Measurements from ENCODE around the gene ZNF669.
"Not testable (repeated sequence)": the region's sequence is repeated elsewhere in the genome, so short reads cannot be mapped to it uniquely, and the experiment has no call there.

ZNF669 gene

DNA sequence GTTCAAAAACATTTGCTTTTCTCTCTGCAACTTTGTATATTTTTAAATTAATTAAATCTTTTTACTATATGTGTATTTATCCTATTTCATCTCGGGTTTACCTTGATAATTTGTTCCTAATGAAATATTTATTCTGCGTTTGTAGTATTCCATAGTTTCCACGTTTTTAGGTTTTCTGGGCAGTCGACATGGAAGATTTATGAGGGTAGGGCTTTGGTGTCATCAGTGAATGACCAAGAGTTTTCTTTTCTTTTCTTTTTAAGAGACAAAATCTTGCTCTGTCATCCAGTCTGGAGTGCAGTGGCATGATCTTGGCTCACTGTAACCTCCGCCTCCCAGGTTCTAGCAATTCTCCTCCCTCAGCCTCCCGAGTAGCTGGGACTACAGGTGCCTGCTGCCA, 17.2 kb upstream of the ZNF669 start:
- no peak for DNase-seq (ENCODE audit: low read depth)
- TF ChIP-seq, protein P1, sequence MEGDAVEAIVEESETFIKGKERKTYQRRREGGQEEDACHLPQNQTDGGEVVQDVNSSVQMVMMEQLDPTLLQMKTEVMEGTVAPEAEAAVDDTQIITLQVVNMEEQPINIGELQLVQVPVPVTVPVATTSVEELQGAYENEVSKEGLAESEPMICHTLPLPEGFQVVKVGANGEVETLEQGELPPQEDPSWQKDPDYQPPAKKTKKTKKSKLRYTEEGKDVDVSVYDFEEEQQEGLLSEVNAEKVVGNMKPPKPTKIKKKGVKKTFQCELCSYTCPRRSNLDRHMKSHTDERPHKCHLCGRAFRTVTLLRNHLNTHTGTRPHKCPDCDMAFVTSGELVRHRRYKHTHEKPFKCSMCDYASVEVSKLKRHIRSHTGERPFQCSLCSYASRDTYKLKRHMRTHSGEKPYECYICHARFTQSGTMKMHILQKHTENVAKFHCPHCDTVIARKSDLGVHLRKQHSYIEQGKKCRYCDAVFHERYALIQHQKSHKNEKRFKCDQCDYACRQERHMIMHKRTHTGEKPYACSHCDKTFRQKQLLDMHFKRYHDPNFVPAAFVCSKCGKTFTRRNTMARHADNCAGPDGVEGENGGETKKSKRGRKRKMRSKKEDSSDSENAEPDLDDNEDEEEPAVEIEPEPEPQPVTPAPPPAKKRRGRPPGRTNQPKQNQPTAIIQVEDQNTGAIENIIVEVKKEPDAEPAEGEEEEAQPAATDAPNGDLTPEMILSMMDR (IDR thresholded peaks at IDR 0.05; ENCODE audit: control insufficient read depth, insufficient read depth, low read depth, low read length, missing control alignments): no peak
- no peak overlapping the region for H3K4me3 ChIP-seq (ENCODE audit: control insufficient read depth, low read depth, low read length)

- DNase-seq (ENCODE audit: low read depth); H3K4me3 ChIP-seq (ENCODE audit: control insufficient read depth, low read depth, low read length): not testable (repeated sequence)
Measured at GRCh38 chr1:247120408-247120668, 16.2 kb upstream of the ZNF669 start.

GRCh38 chr1:247119600-247120407, 15.6 kb upstream of the ZNF669 start:
- DNase-seq (ENCODE audit: low read depth): no peak
- H3K4me3 ChIP-seq (ENCODE audit: control insufficient read depth, low read depth, low read length): no peak overlapping the region
- TF ChIP-seq, protein P1 (IDR thresholded peaks at IDR 0.05; ENCODE audit: control insufficient read depth, insufficient read depth, low read depth, low read length, missing control alignments): no peak

- no peak overlapping the region for H3K4me3 ChIP-seq (ENCODE audit: control insufficient read depth, low read depth, low read length)
- DNase-seq (ENCODE audit: low read depth): no peak
- TF ChIP-seq, protein P1 (IDR thresholded peaks at IDR 0.05; ENCODE audit: control insufficient read depth, insufficient read depth, low read depth, low read length, missing control alignments): no peak
Measured at GRCh38 chr1:247118946-247119446, 14.8 kb upstream of the ZNF669 start.

DNA sequence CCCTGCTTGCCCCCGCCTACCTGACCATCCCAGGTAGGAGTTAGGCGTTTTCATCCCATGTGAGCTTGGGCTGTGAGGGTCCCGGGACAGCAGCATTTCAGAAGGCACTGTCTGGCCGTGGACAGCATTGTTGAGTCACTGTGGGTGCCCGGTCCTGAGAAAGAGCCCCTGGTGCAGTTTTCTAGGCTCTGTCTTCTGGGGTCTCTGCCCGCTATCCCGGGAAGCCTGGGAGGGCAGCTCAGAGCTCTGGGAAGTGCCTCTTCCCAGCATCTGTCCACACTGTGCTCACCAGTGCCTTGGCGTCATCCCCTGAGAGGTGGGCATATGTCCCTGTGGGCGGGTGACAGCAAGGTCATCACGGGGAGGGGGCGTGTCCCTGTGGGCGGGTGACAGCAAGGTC, 11.4 kb upstream of the ZNF669 start:
- TF ChIP-seq, protein P1 (IDR thresholded peaks at IDR 0.05; ENCODE audit: control insufficient read depth, insufficient read depth, low read depth, low read length, missing control alignments): no peak
- no peak overlapping the region for H3K4me3 ChIP-seq (ENCODE audit: control insufficient read depth, low read depth, low read length)
- DNase-seq (ENCODE audit: low read depth): no peak

DNA sequence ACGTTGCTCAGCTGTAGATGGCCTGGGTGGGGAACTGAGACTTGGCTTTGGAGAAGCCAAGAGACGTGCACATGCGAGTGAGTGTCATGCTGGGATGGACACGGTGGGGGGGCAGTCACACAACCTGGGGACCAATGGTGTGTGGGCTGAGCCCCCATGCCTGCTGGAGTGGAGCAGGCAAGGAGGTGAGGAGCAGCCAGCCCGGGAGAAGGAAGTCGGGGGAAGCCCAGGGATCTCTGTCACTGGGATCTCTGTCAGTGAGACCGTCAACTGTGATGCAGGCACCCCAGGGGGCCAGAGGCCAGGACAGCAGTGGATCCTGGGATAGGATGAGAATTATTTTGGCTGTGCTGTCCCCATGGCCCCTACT, 11.0 kb upstream of the ZNF669 start:
- TF ChIP-seq, protein P1 (IDR thresholded peaks at IDR 0.05; ENCODE audit: control insufficient read depth, insufficient read depth, low read depth, low read length, missing control alignments): no peak
- DNase-seq (ENCODE audit: low read depth): no peak

GRCh38 chr1:247114351-247115140, 10.4 kb upstream of the ZNF669 start:
- TF ChIP-seq, protein P1 (IDR thresholded peaks at IDR 0.05; ENCODE audit: control insufficient read depth, insufficient read depth, low read depth, low read length, missing control alignments): no peak
- no peak for DNase-seq (ENCODE audit: low read depth)
- no peak overlapping the region for H3K4me3 ChIP-seq (ENCODE audit: control insufficient read depth, low read depth, low read length)

More for the DNA sequence above, 11.0 kb upstream of the ZNF669 start:
- H3K4me3 ChIP-seq (ENCODE audit: control insufficient read depth, low read depth, low read length): no peak overlapping the region

All from AG09309 (cell line).